ENCODE results near the gene RAD51B.

The RAD51B gene

GRCh38 chr14:68741839-68742470, 922.4 kb downstream of the RAD51B start:
- TF ChIP-seq CTCF (IDR thresholded peaks at IDR 0.05; ENCODE audit: borderline replicate concordance, insufficient read depth, low read depth, low read length) = no peak
- no peak overlapping the region for H3K4me3 ChIP-seq (ENCODE audit: low read depth, low read length)

GRCh38 chr14:68744613-68745012, 925.0 kb downstream of the RAD51B start:
- no peak overlapping the region for H3K4me3 ChIP-seq (ENCODE audit: low read depth, low read length)
- no peak for TF ChIP-seq CTCF (IDR thresholded peaks at IDR 0.05; ENCODE audit: borderline replicate concordance, insufficient read depth, low read depth, low read length)

GRCh38 chr14:68747393-68747792, 927.8 kb downstream of the RAD51B start:
- no peak for TF ChIP-seq CTCF (IDR thresholded peaks at IDR 0.05; ENCODE audit: borderline replicate concordance, insufficient read depth, low read depth, low read length)
- no peak overlapping the region for H3K4me3 ChIP-seq (ENCODE audit: low read depth, low read length)

GRCh38 chr14:68748260-68748659, 928.7 kb downstream of the RAD51B start:
- TF ChIP-seq CTCF (IDR thresholded peaks at IDR 0.05; ENCODE audit: borderline replicate concordance, insufficient read depth, low read depth, low read length) = no peak

GRCh38 chr14:68748691-68749090, 929.1 kb downstream of the RAD51B start:
- no peak for TF ChIP-seq CTCF (IDR thresholded peaks at IDR 0.05; ENCODE audit: borderline replicate concordance, insufficient read depth, low read depth, low read length)
- no peak overlapping the region for H3K4me3 ChIP-seq (ENCODE audit: low read depth, low read length)

More at GRCh38 chr14:68748260-68748659, 928.7 kb downstream of the RAD51B start:
- H3K4me3 ChIP-seq (ENCODE audit: low read depth, low read length) = no peak overlapping the region

GRCh38 chr14:68749487-68750475, 930.2 kb downstream of the RAD51B start:
- H3K4me3 ChIP-seq (ENCODE audit: low read depth, low read length) = no peak overlapping the region
- no peak for TF ChIP-seq CTCF (IDR thresholded peaks at IDR 0.05; ENCODE audit: borderline replicate concordance, insufficient read depth, low read depth, low read length)
